Measurements from ENCODE around the gene KSR1.

GRCh38 chr17:27568216-27568615, 112.0 kb downstream of the KSR1 start:
- no peak for TF ChIP-seq POLR2AphosphoS5 (IDR thresholded peaks at IDR 0.05; ENCODE audit: low read length)
- no peak for TF ChIP-seq CTCF (IDR thresholded peaks at IDR 0.05 in 2 of 3, conservative IDR thresholded peaks at IDR 0.05 in 1 of 3; ENCODE audit: control insufficient read depth in 2 of 3, extremely low read depth in 1 of 3, insufficient read depth in 1 of 3, low read depth in 3 of 3, low read length in 3 of 3)
- no peak for TF ChIP-seq ATF3 (IDR thresholded peaks at IDR 0.05; ENCODE audit: borderline replicate concordance, extremely low read depth, low read depth, low read length)
- no peak for TF ChIP-seq RB1 (IDR thresholded peaks at IDR 0.05; ENCODE audit: borderline replicate concordance)
- no peak for TF ChIP-seq SMC3 (IDR thresholded peaks at IDR 0.05; ENCODE audit: borderline replicate concordance, low read length)
- TF ChIP-seq ATF7 (IDR thresholded peaks at IDR 0.05; ENCODE audit: low read depth), result no peak
- no peak for TF ChIP-seq FOXM1 (IDR thresholded peaks at IDR 0.05; ENCODE audit: low read depth, low read length)
- no peak for TF ChIP-seq CHD2 (IDR thresholded peaks at IDR 0.05; ENCODE audit: borderline replicate concordance, low read depth, low read length)
- TF ChIP-seq NRF1 (conservative IDR thresholded peaks at IDR 0.05; ENCODE audit: low read depth, low read length), result no peak
- no peak for TF ChIP-seq RAD21 (IDR thresholded peaks at IDR 0.05; ENCODE audit: insufficient read depth, low read depth, low read length)

Measured in GM12878 (cell line).